ENCODE data around the gene RIPOR3.

GRCh38 chr20:50735813-50736212 lies 44.5 kb upstream of the RIPOR3 start:
- TF ChIP-seq POLR2AphosphoS5 (IDR thresholded peaks at IDR 0.05; ENCODE audit: low read depth) (no peak), CTCF (IDR thresholded peaks at IDR 0.05; ENCODE audit: insufficient read depth, low read length) (no peak)
